GM21515 (cell line): ENCODE results near the gene GFY.

Experiments used
- ATAC-seq: cut with Tn5 transposase; IDR thresholded peaks from one replicate; pipeline ENCODE4 v1.9.1; 2021; ENCODE audit not compliant: unreplicated experiment

Gene GFY, protein sequence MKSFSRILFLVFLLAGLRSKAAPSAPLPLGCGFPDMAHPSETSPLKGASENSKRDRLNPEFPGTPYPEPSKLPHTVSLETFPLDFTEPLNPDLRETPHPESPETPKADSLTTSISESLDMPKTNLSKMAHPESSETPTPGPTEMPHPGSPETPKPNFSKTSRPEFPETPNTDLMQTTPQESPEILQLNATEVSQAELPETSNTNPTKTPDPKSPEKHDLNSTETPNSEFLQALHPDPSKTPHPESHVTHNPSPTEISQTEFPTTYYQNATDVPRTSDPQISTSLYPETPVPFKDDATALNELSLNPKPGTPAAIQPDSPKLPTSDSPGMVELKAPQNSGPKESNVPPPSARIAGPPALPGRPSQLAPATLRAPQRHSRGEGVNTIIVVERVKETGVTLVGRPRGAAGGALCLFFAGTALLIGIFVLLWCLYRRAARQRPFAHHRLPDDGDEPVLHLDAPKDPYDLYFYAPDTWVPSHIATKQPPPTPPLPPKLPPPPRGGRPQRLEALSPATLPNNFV

DNA sequence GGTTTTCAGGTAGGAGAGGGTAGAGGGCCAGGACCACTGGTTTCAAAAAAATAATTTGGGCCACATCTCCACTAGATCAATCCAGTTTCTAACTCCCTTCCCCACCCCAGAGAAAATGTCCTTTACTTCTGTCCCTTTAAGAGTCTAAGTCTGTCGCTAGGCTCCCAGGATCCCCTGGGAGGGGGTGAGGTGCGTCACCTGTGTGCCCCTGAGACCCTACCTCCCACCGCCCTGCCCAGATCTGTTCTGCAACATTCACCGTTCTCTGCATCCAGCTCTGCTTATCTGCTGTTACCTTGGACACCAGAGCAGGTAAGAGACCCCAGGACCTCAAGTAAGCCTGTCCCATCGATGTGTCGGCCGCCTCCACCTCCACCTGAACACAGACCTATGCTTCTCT is at the start of gene GFY:
TSS of gene GFY (plus strand) at position 211 of the 400 bp plus-strand sequence. CDS start 1,043 bp downstream, outside the sequence.
- ATAC-seq, result no peak

GRCh38 chr19:49378512-49378911 is 46.7 kb upstream of the GFY start:
- ATAC-seq, result no peak

GRCh38 chr19:49380391-49380790 is 44.8 kb upstream of the GFY start:
- ATAC-seq, result no peak

GRCh38 chr19:49382639-49383038 is 42.5 kb upstream of the GFY start:
- ATAC-seq, result no peak

DNA sequence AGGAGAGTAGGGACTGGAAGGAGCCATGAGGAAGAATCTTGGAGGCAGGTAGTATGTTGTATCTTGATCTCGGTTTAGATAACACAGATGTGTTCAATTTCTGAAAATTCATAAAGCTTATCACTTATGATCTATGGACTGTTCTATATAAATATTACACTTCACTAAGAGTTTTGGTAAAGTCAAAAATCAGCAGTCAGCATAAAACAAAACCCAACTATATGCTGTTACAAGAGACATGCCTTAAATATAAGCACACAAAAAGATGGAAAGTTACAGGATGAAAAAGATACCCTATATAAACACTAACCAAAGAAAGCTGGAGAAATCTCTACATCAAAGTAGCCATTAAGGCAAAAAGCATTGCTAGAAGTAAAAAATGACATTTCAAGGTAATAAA is 41.6 kb upstream of the GFY start:
- no peak for ATAC-seq

GRCh38 chr19:49387936-49388372 is 37.2 kb upstream of the GFY start, which contains the start of gene KASH5:
Gene KASH5 (plus strand): TSS chr19:49388249. CDS start chr19:49390884, 2,635 bp downstream.
- ATAC-seq, result no peak

- ATAC-seq, result no peak
Measured at GRCh38 chr19:49389406-49389805, 35.8 kb upstream of the GFY start.

DNA sequence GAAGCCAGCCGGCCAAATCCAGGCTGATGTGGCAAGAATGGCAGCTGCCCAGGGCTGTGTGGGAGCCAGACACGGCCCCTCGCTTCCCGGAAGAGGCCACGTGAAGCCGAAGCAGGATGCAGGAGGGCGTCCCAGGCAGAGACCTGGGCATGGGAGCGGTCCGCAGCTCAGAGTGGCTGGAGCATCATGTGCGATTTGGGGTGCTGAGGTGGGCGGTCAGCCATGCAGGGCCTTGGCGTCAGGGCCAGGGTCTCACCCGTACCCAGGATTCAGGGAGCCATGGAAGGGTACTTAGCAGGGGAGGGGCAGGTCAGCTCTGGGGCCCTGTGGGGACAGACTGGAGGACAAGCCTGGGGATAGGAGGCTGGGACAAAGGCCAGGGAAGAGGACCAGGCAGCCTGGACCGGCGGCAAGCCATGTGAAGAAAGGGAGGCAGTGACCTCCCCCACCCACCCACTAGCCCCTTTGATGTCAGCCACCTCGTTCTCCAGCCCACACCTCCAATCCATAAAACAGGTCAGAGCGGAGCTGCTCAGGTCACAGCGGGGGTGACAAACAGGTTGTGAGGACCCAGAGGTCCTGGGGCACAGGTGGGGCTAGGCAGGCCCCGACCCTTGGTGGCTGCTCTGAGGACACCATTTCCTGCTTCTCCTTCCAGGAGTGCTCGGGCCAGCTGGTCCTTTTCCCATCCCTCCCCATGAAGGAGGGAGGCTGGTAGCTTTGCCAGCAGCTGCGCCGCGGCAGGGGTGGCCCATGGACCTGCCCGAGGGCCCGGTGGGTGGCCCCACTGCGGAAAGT is 34.9 kb upstream of the GFY start:
- no peak for ATAC-seq

DNA sequence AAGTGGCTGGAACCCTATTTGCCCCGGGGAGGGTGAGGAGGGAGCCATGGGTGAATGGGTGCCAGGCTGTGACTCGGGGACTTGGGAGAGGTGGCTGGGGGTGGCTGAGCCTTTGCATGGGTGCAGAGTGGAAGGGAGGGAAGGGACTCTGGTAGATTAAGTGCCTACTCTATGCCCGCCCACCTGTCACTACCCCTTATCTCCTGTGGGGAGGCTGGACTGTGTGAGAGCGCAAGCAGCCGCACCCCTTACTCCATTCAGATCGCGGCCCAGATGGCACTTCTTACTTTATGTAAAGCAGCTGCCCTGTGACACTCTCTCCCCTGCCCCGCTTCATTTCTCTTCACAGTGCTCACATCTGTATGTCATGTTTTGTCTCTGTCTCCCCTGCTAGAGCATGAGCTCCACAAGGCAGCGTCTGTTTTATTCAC is 34.2 kb upstream of the GFY start:
- ATAC-seq, result no peak

GRCh38 chr19:49391581-49392399 is 33.4 kb upstream of the GFY start:
- no peak for ATAC-seq

- ATAC-seq, result no peak
Measured at GRCh38 chr19:49393881-49394280, 31.3 kb upstream of the GFY start.

DNA sequence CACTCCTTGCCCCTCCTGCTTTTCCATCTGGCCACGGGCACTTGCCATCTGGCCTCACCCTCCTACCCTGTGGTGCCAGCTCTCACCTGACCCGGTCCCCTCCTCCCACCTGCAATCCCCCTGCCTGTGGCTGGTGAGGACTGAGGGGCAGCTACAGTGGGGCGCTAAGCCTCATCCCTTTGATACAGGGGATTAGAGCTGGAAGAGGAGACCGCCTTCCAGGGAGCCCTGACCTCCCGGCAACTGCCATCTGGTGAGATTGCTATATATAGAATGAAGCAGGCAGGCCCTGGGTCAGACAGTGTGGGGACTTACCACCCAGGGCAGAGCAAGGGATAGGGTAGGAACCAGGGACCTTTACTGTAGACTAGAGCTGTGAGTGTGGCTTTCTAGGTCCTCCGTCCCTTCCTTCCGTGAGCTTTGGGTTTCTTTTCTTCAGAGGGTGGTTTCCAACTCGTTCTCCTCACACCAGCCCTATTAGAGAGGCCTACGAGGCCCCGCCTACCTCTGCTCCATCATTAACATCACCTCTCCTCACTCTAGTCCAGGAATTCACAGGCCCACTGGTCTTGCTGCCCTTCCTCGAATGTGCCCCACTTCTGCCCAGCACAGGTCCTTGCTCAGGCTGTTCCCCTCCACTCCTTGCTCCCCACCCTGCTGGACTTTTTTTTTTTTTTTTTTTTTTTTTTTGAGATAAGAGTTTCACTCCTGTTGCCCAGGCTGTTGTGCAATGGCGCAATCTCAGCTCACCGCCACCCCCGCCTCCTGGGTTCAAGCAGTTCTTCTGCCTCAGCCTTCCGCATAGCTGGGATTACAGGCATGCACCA is 29.4 kb upstream of the GFY start:
- ATAC-seq, result no peak

DNA sequence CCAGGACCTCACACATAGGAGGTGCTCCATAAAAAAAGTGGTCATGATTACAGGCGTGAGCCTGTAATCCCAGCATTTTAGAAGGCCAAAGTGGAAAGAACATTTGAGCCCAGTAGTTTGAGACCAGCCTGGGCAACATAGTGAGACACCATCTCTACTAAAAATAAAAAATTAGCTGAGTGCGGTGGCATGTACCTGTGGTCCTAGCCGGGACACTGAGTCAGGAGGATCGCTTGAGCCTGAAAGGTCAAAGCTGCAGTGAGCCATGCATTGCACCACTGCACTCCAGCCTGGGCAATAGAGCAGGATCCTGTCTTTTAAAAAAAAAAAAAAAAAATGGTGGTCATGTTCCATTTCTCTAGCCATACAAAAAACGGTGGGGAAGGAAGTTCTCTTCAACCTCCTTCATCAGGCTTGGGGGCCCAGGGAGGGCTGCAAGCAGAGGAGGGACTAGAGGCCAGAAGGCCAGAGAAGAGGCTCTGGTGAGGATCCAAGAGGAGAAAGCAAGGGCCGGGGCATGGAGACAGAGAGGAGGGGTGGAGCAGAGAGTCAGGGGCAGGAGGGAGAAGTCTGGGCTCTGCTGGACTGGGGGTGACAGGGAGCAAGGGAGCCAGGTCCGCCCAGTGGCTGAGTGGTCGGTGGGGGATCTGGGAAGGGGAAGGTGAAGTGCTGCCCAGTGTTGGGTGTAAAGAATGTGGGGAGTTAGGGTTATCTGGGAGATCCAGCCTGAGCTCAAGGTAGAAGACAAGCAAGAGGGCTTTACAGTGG is 28.3 kb upstream of the GFY start:
- no peak for ATAC-seq

GRCh38 chr19:49398001-49398615 is 27.1 kb upstream of the GFY start:
- ATAC-seq, result no peak

DNA sequence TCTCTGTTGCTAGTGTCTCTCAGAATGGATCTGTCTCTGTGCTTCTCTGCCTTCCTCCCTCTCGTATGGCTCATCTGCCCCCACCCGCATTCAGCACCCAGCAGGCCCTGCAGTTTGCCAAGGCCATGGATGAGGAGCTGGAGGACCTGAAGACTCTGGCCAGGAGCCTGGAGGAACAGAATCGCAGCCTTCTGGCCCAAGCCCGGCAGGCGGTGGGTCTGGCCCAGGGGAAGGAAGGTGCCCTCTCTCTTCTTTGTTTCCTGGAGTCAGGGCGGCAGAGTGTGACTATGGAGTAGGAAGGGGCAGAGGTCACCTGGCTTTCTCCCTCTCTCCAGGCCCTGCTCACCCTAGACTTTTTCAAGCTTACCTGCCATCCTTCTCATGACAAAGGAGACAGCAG is 26.3 kb upstream of the GFY start:
- ATAC-seq, result no peak

GRCh38 chr19:49400029-49400428 is 25.2 kb upstream of the GFY start:
- ATAC-seq, result no peak

DNA sequence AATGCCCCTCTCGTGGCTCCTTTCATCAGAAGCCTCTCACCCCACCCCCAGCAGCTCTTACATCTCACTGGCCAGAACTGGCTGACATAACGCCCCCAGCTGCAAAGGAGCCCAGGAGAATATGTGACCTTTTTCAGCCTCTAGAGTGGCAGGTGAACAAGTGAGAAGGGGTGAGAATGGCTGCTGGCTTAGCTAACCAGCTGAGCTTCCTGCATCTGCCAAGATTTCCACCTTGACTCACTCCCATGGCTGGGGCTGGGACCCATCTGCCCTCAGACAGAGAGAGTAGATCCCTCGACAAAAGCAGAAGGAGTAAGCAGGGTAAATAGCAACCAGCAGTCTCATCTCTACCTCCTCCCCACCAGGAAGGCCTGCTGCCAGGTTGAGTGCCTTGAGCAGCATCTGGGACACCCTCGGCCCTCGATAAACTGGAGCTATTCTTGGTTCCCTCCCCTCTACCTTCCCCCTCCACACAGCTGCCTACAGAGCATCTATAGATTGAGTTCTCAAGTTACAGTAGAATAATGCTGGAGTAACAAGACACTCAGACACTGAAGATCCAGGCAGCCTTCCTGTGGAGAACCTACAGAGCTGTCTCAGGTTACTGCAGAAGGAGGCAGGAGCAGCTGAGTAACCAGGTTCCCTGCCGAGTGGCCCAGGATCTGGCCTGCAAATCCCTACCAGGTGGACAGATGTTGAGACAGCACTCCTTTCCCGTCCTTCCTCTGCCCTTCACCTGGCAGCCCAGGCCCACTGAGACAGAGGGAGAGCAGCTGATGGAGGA is 21.6 kb upstream of the GFY start:
- ATAC-seq, result no peak

GRCh38 chr19:49407079-49407478 is 18.1 kb upstream of the GFY start:
- ATAC-seq, result no peak
